ENCODE data around the gene PREX1.
A peak's percentile ranks its signal among the peaks of the same experiment; 100 is the strongest.
"Not testable (repeated sequence)": the region's sequence is repeated elsewhere in the genome, so short reads cannot be mapped to it uniquely, and the experiment has no call there.

Gene PREX1, protein sequence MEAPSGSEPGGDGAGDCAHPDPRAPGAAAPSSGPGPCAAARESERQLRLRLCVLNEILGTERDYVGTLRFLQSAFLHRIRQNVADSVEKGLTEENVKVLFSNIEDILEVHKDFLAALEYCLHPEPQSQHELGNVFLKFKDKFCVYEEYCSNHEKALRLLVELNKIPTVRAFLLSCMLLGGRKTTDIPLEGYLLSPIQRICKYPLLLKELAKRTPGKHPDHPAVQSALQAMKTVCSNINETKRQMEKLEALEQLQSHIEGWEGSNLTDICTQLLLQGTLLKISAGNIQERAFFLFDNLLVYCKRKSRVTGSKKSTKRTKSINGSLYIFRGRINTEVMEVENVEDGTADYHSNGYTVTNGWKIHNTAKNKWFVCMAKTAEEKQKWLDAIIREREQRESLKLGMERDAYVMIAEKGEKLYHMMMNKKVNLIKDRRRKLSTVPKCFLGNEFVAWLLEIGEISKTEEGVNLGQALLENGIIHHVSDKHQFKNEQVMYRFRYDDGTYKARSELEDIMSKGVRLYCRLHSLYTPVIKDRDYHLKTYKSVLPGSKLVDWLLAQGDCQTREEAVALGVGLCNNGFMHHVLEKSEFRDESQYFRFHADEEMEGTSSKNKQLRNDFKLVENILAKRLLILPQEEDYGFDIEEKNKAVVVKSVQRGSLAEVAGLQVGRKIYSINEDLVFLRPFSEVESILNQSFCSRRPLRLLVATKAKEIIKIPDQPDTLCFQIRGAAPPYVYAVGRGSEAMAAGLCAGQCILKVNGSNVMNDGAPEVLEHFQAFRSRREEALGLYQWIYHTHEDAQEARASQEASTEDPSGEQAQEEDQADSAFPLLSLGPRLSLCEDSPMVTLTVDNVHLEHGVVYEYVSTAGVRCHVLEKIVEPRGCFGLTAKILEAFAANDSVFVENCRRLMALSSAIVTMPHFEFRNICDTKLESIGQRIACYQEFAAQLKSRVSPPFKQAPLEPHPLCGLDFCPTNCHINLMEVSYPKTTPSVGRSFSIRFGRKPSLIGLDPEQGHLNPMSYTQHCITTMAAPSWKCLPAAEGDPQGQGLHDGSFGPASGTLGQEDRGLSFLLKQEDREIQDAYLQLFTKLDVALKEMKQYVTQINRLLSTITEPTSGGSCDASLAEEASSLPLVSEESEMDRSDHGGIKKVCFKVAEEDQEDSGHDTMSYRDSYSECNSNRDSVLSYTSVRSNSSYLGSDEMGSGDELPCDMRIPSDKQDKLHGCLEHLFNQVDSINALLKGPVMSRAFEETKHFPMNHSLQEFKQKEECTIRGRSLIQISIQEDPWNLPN (N-terminal part only)

GRCh38 chr20:48827855-48828733 is at the start of gene PREX1:
Gene PREX1, minus strand, starts transcription at chr20:48827999. Its CDS starts 139 bp downstream, at chr20:48827860.
- H3K27ac Mint-ChIP-seq = peak within 1 kb of the TSS; percentile 70 to 78 (median 72)

GRCh38 chr20:48877304-48877703 is 49.5 kb upstream of the PREX1 start:
- peaks cover 6% of the 10 kb centered on the region for H3K4me1 Mint-ChIP-seq
- H3K27me3 Mint-ChIP-seq (ENCODE audit: low read depth) = peaks cover 8% of the 10 kb centered on the region
- no peak for TF ChIP-seq CTCF (IDR thresholded peaks at IDR 0.05; ENCODE audit: unreplicated experiment in 3 of 3)
- H3K36me3 Mint-ChIP-seq (ENCODE audit: low read depth) = no peaks in the 10 kb centered on the region
- no peak overlapping the region for H3K27ac Mint-ChIP-seq
- H3K9me3 Mint-ChIP-seq = no peaks in the 10 kb centered on the region
- no peak overlapping the region for H3K4me3 Mint-ChIP-seq

More at GRCh38 chr20:48827855-48828733, at the start of gene PREX1:
- TF ChIP-seq CTCF (IDR thresholded peaks at IDR 0.05; ENCODE audit: unreplicated experiment in 3 of 3) = no peak
- peaks cover 51% of the 10 kb centered on the region for H3K4me1 Mint-ChIP-seq
- H3K27me3 Mint-ChIP-seq (ENCODE audit: low read depth) = peaks cover 56% of the 10 kb centered on the region
- H3K36me3 Mint-ChIP-seq (ENCODE audit: low read depth) = no peaks in the 10 kb centered on the region
- no peaks in the 10 kb centered on the region for H3K9me3 Mint-ChIP-seq
- H3K4me3 Mint-ChIP-seq = peak within 1 kb of the TSS; percentile 91 to 93 (median 92)

GRCh38 chr20:48875914-48876240 is 48.1 kb upstream of the PREX1 start:
- H3K4me1 Mint-ChIP-seq = peaks cover 6% of the 10 kb centered on the region
- no peaks in the 10 kb centered on the region for H3K9me3 Mint-ChIP-seq
- no peak overlapping the region for H3K4me3 Mint-ChIP-seq
- TF ChIP-seq CTCF (IDR thresholded peaks at IDR 0.05; ENCODE audit: unreplicated experiment in 3 of 3) = no peak
- H3K36me3 Mint-ChIP-seq (ENCODE audit: low read depth) = no peaks in the 10 kb centered on the region
- H3K27me3 Mint-ChIP-seq (ENCODE audit: low read depth) = peaks cover 8% of the 10 kb centered on the region
- H3K27ac Mint-ChIP-seq = no peak overlapping the region

- Mint-ChIP-seq H3K9me3 (no peaks in the 10 kb centered on the region), H3K36me3 (ENCODE audit: low read depth) (no peaks in the 10 kb centered on the region), H3K27ac (no peak overlapping the region), H3K4me3 (no peak overlapping the region), H3K4me1 (peaks cover 6% of the 10 kb centered on the region), H3K27me3 (ENCODE audit: low read depth) (peaks cover 8% of the 10 kb centered on the region)
- no peak for TF ChIP-seq CTCF (IDR thresholded peaks at IDR 0.05; ENCODE audit: unreplicated experiment in 3 of 3)
These were observed 47.6 kb upstream of the PREX1 start for GRCh38 chr20:48875233-48875913.

GRCh38 chr20:48869442-48869841 is 41.6 kb upstream of the PREX1 start:
- H3K9me3 Mint-ChIP-seq; H3K4me1 Mint-ChIP-seq; H3K4me3 Mint-ChIP-seq; H3K27ac Mint-ChIP-seq; H3K27me3 Mint-ChIP-seq (ENCODE audit: low read depth); H3K36me3 Mint-ChIP-seq (ENCODE audit: low read depth): not testable (repeated sequence)
